Mesenchymal stem cell (in vitro differentiated cells and primary cell): ENCODE data around the gene NUP205. TPM values are rescaled to one million over a fixed set of nuclear protein-coding genes. Genes with fewer than 3 reads are reported as not detected.
A peak's percentile ranks its signal among the peaks of the same experiment; 100 is the strongest.
"Not testable (repeated sequence)": the region's sequence is repeated elsewhere in the genome, so short reads cannot be mapped to it uniquely, and the experiment has no call there.

Source experiments
- DNase-seq: peaks from one replicate; pipeline ENCODE4 v3.0.0-alpha.2; 2013
- H2AFZ ChIP-seq: one replicate; pipeline ENCODE4 v1.6.1; 2013; ENCODE audit warnings: low read depth, mild to moderate bottlenecking, control low read depth, inconsistent platforms, low read length, moderate library complexity
- H2AK5ac ChIP-seq: 2 replicates; pipeline ENCODE4 v1.6.1; 2013; ENCODE audit warnings: low read length, moderate library complexity, mild to moderate bottlenecking, inconsistent platforms; ENCODE audit not compliant: severe bottlenecking
- H2BK120ac ChIP-seq: one replicate; pipeline ENCODE4 v1.6.1; 2013; ENCODE audit warnings: low read depth, mild to moderate bottlenecking, inconsistent platforms, low read length, moderate library complexity
- H2BK12ac ChIP-seq, 2 experiments: one replicate each; pipeline ENCODE4 v1.6.1; 2013; ENCODE audit warnings: inconsistent platforms in 2 of 2, low read length in 2 of 2, mild to moderate bottlenecking in 2 of 2, moderate library complexity in 2 of 2, control low read depth in 1 of 2
- H2BK15ac ChIP-seq: one replicate; pipeline ENCODE4 v1.6.1; 2013; ENCODE audit warnings: mild to moderate bottlenecking, low read depth, inconsistent platforms; ENCODE audit not compliant: poor library complexity, severe bottlenecking
- H2BK5ac ChIP-seq: 2 replicates; pipeline ENCODE4 v1.6.1; 2013; ENCODE audit warnings: low read depth, mild to moderate bottlenecking, low read length, control low read depth, inconsistent platforms; ENCODE audit not compliant: poor library complexity, severe bottlenecking
- H3K14ac ChIP-seq, 2 experiments: one replicate each; pipeline ENCODE4 v1.6.1; 2013; ENCODE audit warnings: inconsistent platforms in 2 of 2, low read length in 2 of 2, control low read depth in 1 of 2, mild to moderate bottlenecking in 1 of 2, moderate library complexity in 1 of 2
- H3K18ac ChIP-seq, 2 experiments: one replicate each; pipeline ENCODE4 v1.6.1; 2013; ENCODE audit warnings: inconsistent platforms in 2 of 2, low read length in 2 of 2, control low read depth in 1 of 2, low read depth in 1 of 2, mild to moderate bottlenecking in 1 of 2
- H3K23ac ChIP-seq, 2 experiments: one replicate each; pipeline ENCODE4 v1.6.1; 2013; ENCODE audit warnings: inconsistent platforms in 2 of 2, low read length in 2 of 2, mild to moderate bottlenecking in 2 of 2, moderate library complexity in 2 of 2, control low read depth in 1 of 2
- H3K27ac ChIP-seq: 2 replicates; pipeline ENCODE4 v1.5.1; 2013; ENCODE audit warnings: mild to moderate bottlenecking, moderate library complexity, low read length, control low read depth, inconsistent platforms; ENCODE audit not compliant: poor library complexity, severe bottlenecking
- H3K27me3 ChIP-seq, 2 experiments: 2 replicates each; pipeline versions ENCODE4 v1.6.1 to v1.7.0; 2013; ENCODE audit warnings: low read length in 2 of 2, mild to moderate bottlenecking in 2 of 2, moderate library complexity in 2 of 2, control low read depth in 1 of 2, inconsistent platforms in 1 of 2; ENCODE audit not compliant: control insufficient read depth in 1 of 2, insufficient read depth in 1 of 2
- H3K36me3 ChIP-seq, 2 experiments: 2 replicates each; pipeline versions ENCODE4 v1.6.1 to v1.7.0; 2013; ENCODE audit warnings: low read length in 2 of 2, control low read depth in 1 of 2, inconsistent platforms in 1 of 2, low read depth in 1 of 2, mild to moderate bottlenecking in 1 of 2; ENCODE audit not compliant: insufficient read depth in 2 of 2, control insufficient read depth in 1 of 2
- H3K4ac ChIP-seq, 2 experiments: one replicate each; pipeline ENCODE4 v1.6.1; 2013; ENCODE audit warnings: inconsistent platforms in 2 of 2, low read length in 2 of 2, mild to moderate bottlenecking in 2 of 2, moderate library complexity in 2 of 2, control low read depth in 1 of 2, low read depth in 1 of 2
- H3K4me1 ChIP-seq: 2 replicates; pipeline ENCODE4 v1.6.1; 2013; ENCODE audit warnings: low read depth, low read length, control low read depth; ENCODE audit not compliant: control insufficient read depth, insufficient read depth
- H3K4me2 ChIP-seq: 2 replicates; pipeline ENCODE4 v1.6.1; 2013; ENCODE audit warnings: low read length, mild to moderate bottlenecking, inconsistent platforms; ENCODE audit not compliant: poor library complexity, severe bottlenecking
- H3K4me3 ChIP-seq, 2 experiments: 2 replicates each; pipeline versions ENCODE4 v1.5.1 to v1.7.0; 2013; ENCODE audit warnings: low read length in 2 of 2, mild to moderate bottlenecking in 2 of 2, control low read depth in 1 of 2, low read depth in 1 of 2; ENCODE audit not compliant: insufficient read depth in 1 of 2
- H3K79me1 ChIP-seq: replicated peaks from 2 replicates; pipeline ENCODE4 v1.6.1; 2013; ENCODE audit warnings: mild to moderate bottlenecking, control low read depth, low read length, inconsistent platforms; ENCODE audit not compliant: poor library complexity, severe bottlenecking
- H3K9ac ChIP-seq: 2 replicates; pipeline ENCODE4 v1.7.0; 2013; ENCODE audit warnings: mild to moderate bottlenecking, low read length, moderate library complexity
- H3K9me3 ChIP-seq: 2 replicates; pipeline ENCODE4 v1.7.0; 2013; ENCODE audit warnings: mild to moderate bottlenecking, low read length; ENCODE audit not compliant: control insufficient read depth
- H4K8ac ChIP-seq: one replicate; pipeline ENCODE4 v1.6.1; 2013; ENCODE audit warnings: inconsistent platforms, mild to moderate bottlenecking, low read length, moderate library complexity
- H4K91ac ChIP-seq: one replicate; pipeline ENCODE4 v1.6.1; 2013; ENCODE audit warnings: mild to moderate bottlenecking, low read length, inconsistent platforms
- WGBS: methylation state at CpG from one replicate; pipeline ENCODE4 v1.1.7; 2013; ENCODE audit warnings: mixed read lengths; 5-methylcytosine and 5-hydroxymethylcytosine counted together
- small RNA-seq: library from polyadenylated mRNA; stranded (forward); fragments of <200 nt; extraction: miRNeasy Mini kit (QIAGEN cat#:217004); gene quantifications from one replicate; pipeline ENCODE3, GENCODE V24; 2013; ENCODE audit warnings: low read depth

Gene NUP205

DNA sequence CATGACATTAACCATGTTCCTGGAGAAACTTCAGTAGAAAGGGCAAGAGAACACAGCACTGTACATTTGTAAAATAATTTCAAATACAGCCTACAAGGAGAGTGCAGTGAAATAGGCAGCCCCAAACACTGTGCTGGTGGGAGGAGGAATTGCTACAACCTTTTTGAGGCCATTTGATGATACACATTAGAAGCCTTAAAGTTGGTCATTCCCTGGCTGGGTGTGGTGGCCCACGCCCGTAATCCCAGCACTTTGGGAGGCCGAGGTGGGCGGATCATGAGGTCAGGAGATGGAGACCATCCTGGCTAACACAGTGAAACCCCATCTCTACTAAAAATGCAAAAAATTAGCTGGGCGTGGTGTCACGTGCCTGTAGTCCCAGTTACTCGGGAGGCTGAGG, 134.9 kb downstream of the NUP205 start:
- H3K18ac ChIP-seq, H4K8ac ChIP-seq, H3K4me3 ChIP-seq, H2AK5ac ChIP-seq, H2BK12ac ChIP-seq, DNase-seq, H2AFZ ChIP-seq, H3K4me1 ChIP-seq, H3K9ac ChIP-seq, H3K4me2 ChIP-seq, H3K4ac ChIP-seq, H3K9me3 ChIP-seq, H2BK5ac ChIP-seq, H3K14ac ChIP-seq, H2BK120ac ChIP-seq, H3K27me3 ChIP-seq, H4K91ac ChIP-seq, H3K79me1 ChIP-seq, H2BK15ac ChIP-seq, H3K27ac ChIP-seq, H3K23ac ChIP-seq: not testable (repeated sequence)
- H3K36me3 ChIP-seq, result peaks cover 5 to 67% of the 10 kb centered on the region in 2 experiments
- 98% methylated on average over 7 of the region's 7 CpGs for WGBS

DNA sequence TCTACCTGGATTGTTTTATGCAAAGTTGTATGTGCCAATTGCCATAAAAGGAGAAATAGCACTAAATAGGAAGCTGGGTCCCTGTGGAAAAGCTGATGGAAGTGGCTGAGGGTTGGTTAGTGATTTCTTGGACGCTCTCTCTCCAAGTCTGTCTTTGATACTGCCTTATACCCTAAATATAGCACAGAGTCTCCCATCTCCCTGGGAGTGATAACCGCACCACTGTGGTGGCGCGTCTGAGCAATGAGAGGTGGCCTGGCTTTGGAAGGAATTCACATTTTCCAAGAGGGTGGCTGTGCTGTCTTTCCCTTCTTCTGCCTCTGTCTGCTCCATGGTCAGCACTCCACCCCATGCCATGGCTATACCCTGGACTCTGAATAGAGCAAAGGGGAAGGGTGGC, 135.8 kb downstream of the NUP205 start:
- Histone ChIP-seq H4K91ac (no peak overlapping the region), H3K9ac (no peak overlapping the region), H2AK5ac (no peak overlapping the region), H2BK5ac (no peak overlapping the region), H3K4me1 (peaks cover 4% of the 10 kb centered on the region), H2BK120ac (no peak overlapping the region), H3K4me3 (no peak overlapping the region), H3K9me3 (no peaks in the 10 kb centered on the region), H2BK15ac (no peak overlapping the region), H3K4ac (no peak overlapping the region), H3K27me3 (no peaks in the 10 kb centered on the region), H3K79me1 (peaks cover 4% of the 10 kb centered on the region), H3K27ac (no peak overlapping the region), H3K14ac (peak overlapping the region in 1 of 2 experiments; percentile 14), H3K4me2 (no peak overlapping the region), H2BK12ac (no peak overlapping the region), H3K23ac (no peak overlapping the region), H4K8ac (no peak overlapping the region), H3K36me3 (peaks cover 5 to 67% of the 10 kb centered on the region in 2 experiments), H3K18ac (no peak overlapping the region), H2AFZ (no peak overlapping the region)
- WGBS, result 93% methylated on average over 3 of the region's 4 CpGs
- no peak for DNase-seq

DNA sequence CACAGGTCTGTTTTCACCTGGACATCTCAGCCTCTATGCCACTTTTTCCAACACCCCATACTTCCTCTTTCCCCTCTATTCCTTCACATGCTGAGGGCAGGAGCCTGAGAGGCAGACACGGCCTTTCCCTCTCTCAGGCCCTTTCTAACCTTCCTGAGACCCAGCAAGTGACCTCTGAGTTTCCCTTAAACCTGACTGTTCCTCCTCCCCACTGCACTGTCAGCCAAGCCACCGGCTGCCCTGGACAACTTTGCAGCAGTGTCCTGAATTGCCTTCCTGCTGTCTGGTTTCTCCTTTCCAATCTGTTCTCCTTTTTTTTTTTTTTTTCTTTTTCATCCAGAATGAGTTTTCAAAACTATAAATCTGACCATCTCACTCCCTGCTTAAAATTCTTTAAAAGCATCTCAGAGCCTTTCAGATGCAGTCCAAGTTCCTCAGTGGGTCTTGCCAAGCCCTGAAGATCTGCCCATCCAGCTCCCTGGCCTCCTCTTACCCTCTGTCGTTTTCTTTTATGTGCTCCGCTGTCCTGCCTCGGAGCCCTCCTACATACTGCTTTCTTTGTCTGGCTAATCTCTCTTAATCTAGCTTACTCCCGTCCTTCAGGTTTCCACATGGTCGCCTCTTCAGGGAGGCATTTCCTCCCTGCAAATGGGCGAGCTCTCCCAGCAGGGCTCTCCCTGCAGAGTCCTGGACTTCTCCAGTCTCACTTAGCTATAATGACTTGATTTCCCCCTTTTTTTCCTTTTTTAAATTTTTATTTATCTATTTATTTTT, 139.7 kb downstream of the NUP205 start:
- Histone ChIP-seq H3K4me2 (no peak overlapping the region), H3K23ac (no peak overlapping the region), H3K27me3 (no peaks in the 10 kb centered on the region), H2BK12ac (no peak overlapping the region), H3K36me3 (peaks cover 0 to 61% of the 10 kb centered on the region in 2 experiments), H3K18ac (no peak overlapping the region), H3K27ac (no peak overlapping the region), H3K79me1 (peaks cover 4% of the 10 kb centered on the region), H3K9me3 (no peaks in the 10 kb centered on the region), H4K8ac (no peak overlapping the region), H2BK120ac (no peak overlapping the region), H3K4me3 (no peak overlapping the region), H4K91ac (no peak overlapping the region), H3K4ac (no peak overlapping the region), H2BK5ac (no peak overlapping the region), H3K14ac (no peak overlapping the region), H2AFZ (no peak overlapping the region), H3K4me1 (peaks cover 2% of the 10 kb centered on the region), H2AK5ac (no peak overlapping the region), H2BK15ac (no peak overlapping the region), H3K9ac (no peak overlapping the region)
- 63% methylated on average over 8 of the region's 8 CpGs for WGBS
- no peak for DNase-seq

Small RNA genes lying within 50 kb of the gene (small RNA-seq; reads per million reads assigned to genes)
- gene RNU6-1154P, result not detected
